Nephron progenitor cell (in vitro differentiated cells): ENCODE results near the gene OSBPL5.

Experiments
- DNase-seq: peaks from one replicate; pipeline ENCODE4 v3.0.0; 2021
- H3K27ac Mint-ChIP-seq: 2 replicates; pipeline ENCODE4 v1.8.0; 2021; ENCODE audit warnings: mild to moderate bottlenecking, moderate library complexity, mixed read lengths
- H3K27me3 Mint-ChIP-seq: 2 replicates; pipeline ENCODE4 v1.8.0; 2021; ENCODE audit warnings: mild to moderate bottlenecking, low read depth, mixed read lengths; ENCODE audit not compliant: poor library complexity
- H3K36me3 Mint-ChIP-seq: 2 replicates; pipeline ENCODE4 v1.8.0; 2021; ENCODE audit warnings: low read depth, mixed read lengths
- H3K4me1 Mint-ChIP-seq: 2 replicates; pipeline ENCODE4 v1.8.0; 2021; ENCODE audit warnings: mixed read lengths
- H3K4me3 Mint-ChIP-seq: 2 replicates; pipeline ENCODE4 v1.8.0; 2021; ENCODE audit warnings: mild to moderate bottlenecking, moderate library complexity, mixed read lengths
- H3K9me3 Mint-ChIP-seq: 2 replicates; pipeline ENCODE4 v1.8.0; 2021; ENCODE audit warnings: mild to moderate bottlenecking, moderate library complexity, mixed read lengths
- CTCF ChIP-seq: fragments of 200-600 bp; sonication (generic); IDR thresholded peaks from 2 replicates; pipeline ENCODE4 v1.5.0; 2021; ENCODE audit warnings: antibody characterized with exemption

OSBPL5 gene

GRCh38 chr11:3206922-3207204 is 41.8 kb upstream of the OSBPL5 start:
- H3K36me3 Mint-ChIP-seq: no peaks in the 10 kb centered on the region
- DNase-seq: no peak
- no peak for TF ChIP-seq CTCF
- peaks cover 38% of the 10 kb centered on the region for H3K27me3 Mint-ChIP-seq
- H3K9me3 Mint-ChIP-seq: peaks cover 12% of the 10 kb centered on the region
- H3K27ac Mint-ChIP-seq: no peak overlapping the region
- no peak overlapping the region for H3K4me3 Mint-ChIP-seq
- peaks cover 25% of the 10 kb centered on the region for H3K4me1 Mint-ChIP-seq

- H3K27me3 Mint-ChIP-seq: peaks cover 38% of the 10 kb centered on the region
- H3K36me3 Mint-ChIP-seq: no peaks in the 10 kb centered on the region
- peaks cover 25% of the 10 kb centered on the region for H3K4me1 Mint-ChIP-seq
- no peak for DNase-seq
- H3K27ac Mint-ChIP-seq: no peak overlapping the region
- H3K9me3 Mint-ChIP-seq: peaks cover 7% of the 10 kb centered on the region
- H3K4me3 Mint-ChIP-seq: no peak overlapping the region
- no peak for TF ChIP-seq CTCF
Observed at GRCh38 chr11:3206156-3206921, 41.2 kb upstream of the OSBPL5 start.

- no peaks in the 10 kb centered on the region for H3K9me3 Mint-ChIP-seq
- no peaks in the 10 kb centered on the region for H3K36me3 Mint-ChIP-seq
- peaks cover 45% of the 10 kb centered on the region for H3K27me3 Mint-ChIP-seq
- no peak overlapping the region for H3K4me3 Mint-ChIP-seq
- H3K4me1 Mint-ChIP-seq: peaks cover 25% of the 10 kb centered on the region
- no peak for DNase-seq
- TF ChIP-seq CTCF: no peak
- H3K27ac Mint-ChIP-seq: no peak overlapping the region
Observed at GRCh38 chr11:3205261-3206155, 40.4 kb upstream of the OSBPL5 start.

GRCh38 chr11:3204141-3205015 is 39.3 kb upstream of the OSBPL5 start:
- no peak overlapping the region for H3K27ac Mint-ChIP-seq
- DNase-seq: peak; percentile 2
- H3K4me3 Mint-ChIP-seq: no peak overlapping the region
- TF ChIP-seq CTCF: no peak
- no peaks in the 10 kb centered on the region for H3K36me3 Mint-ChIP-seq
- H3K9me3 Mint-ChIP-seq: no peaks in the 10 kb centered on the region
- H3K4me1 Mint-ChIP-seq: peaks cover 25% of the 10 kb centered on the region
- H3K27me3 Mint-ChIP-seq: peaks cover 46% of the 10 kb centered on the region

GRCh38 chr11:3203221-3204043 is 38.3 kb upstream of the OSBPL5 start:
- Mint-ChIP-seq H3K36me3 (no peaks in the 10 kb centered on the region), H3K27ac (no peak overlapping the region), H3K27me3 (peaks cover 41% of the 10 kb centered on the region), H3K9me3 (no peaks in the 10 kb centered on the region), H3K4me1 (peaks cover 22% of the 10 kb centered on the region), H3K4me3 (peak overlapping the region; percentile 50)
- TF ChIP-seq CTCF: no peak
- DNase-seq: peak; percentile 75
